Neural progenitor cell (in vitro differentiated cells): ENCODE results near the gene TYMP.

Experiments
- EZH2 ChIP-seq: fragments of 200-600 bp; sonication (generic); IDR thresholded peaks from 2 replicates; pipeline ENCODE4 v1.6.1; 2017; ENCODE audit warnings: antibody characterized with exemption, mild to moderate bottlenecking, moderate library complexity
- EZH2phosphoT487 ChIP-seq: fragments of 200-600 bp; sonication (generic); IDR thresholded peaks from 2 replicates; pipeline ENCODE4 v1.6.1; 2017; ENCODE audit warnings: antibody characterized with exemption
- TF ChIP-seq, protein P1 (sequence below): fragments of 200-600 bp; sonication (generic); IDR thresholded peaks from 2 replicates; pipeline ENCODE4 v1.5.1; 2017; ENCODE audit warnings: antibody characterized with exemption, mild to moderate bottlenecking

DNA sequence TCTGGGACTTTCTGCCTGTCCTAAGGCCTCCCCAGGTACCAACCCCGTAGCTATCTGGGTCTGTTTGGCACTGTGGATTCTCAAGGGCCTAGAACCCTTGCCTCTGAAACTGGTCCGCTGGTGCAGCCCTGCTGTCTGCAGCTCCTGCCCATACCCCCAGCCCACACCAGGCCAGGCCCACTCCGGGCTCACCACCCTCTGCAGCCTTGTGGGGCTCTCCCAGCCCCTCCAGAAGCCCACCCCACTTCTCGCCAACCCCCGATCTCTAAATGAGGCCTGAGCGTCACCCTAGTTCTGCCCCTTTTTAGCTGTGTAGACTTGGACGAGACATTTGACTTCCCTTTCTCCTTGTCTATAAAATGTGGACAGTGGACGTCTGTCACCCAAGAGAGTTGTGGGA, 20.6 kb upstream of the TYMP start:
- TF ChIP-seq, protein P1, sequence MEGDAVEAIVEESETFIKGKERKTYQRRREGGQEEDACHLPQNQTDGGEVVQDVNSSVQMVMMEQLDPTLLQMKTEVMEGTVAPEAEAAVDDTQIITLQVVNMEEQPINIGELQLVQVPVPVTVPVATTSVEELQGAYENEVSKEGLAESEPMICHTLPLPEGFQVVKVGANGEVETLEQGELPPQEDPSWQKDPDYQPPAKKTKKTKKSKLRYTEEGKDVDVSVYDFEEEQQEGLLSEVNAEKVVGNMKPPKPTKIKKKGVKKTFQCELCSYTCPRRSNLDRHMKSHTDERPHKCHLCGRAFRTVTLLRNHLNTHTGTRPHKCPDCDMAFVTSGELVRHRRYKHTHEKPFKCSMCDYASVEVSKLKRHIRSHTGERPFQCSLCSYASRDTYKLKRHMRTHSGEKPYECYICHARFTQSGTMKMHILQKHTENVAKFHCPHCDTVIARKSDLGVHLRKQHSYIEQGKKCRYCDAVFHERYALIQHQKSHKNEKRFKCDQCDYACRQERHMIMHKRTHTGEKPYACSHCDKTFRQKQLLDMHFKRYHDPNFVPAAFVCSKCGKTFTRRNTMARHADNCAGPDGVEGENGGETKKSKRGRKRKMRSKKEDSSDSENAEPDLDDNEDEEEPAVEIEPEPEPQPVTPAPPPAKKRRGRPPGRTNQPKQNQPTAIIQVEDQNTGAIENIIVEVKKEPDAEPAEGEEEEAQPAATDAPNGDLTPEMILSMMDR: no peak
- no peak for TF ChIP-seq EZH2
- no peak for TF ChIP-seq EZH2phosphoT487
